Lower leg skin (tissue), 4 donors: Measurements from ENCODE around the gene DAB1. TPM values are rescaled to one million over a fixed set of nuclear protein-coding genes. Genes with fewer than 3 reads are reported as not detected.

Source experiments
- DNase-seq, 2 donors: peaks; one replicate each; pipeline ENCODE4 v3.0.0-alpha.2; 2019; ENCODE audit warnings: low spot score in 2 of 2
- H3K4me3 ChIP-seq: fragments of 200-600 bp; sonication (generic); 2 replicates; pipeline ENCODE4 v1.5.1; 2017; ENCODE audit warnings: mild to moderate bottlenecking, low read depth; ENCODE audit not compliant: poor library complexity, severe bottlenecking
- CTCF ChIP-seq, 3 donors: fragments of 450-650 bp; IDR thresholded peaks; one replicate each; pipeline ENCODE4 v1.5.1; 2016; ENCODE audit warnings: antibody characterized with exemption in 3 of 3, mild to moderate bottlenecking in 3 of 3, moderate library complexity in 2 of 3
- POLR2A ChIP-seq, 2 donors: fragments of 450-650 bp; IDR thresholded peaks; one replicate each; pipeline ENCODE4 v1.6.1; 2016 to 2017; ENCODE audit warnings: antibody characterized with exemption in 2 of 2, mild to moderate bottlenecking in 1 of 2, moderate library complexity in 1 of 2
- WGBS, 2 donors: methylation state at CpG; one replicate each; pipeline ENCODE4 v1.1.5; 2018; 5-methylcytosine and 5-hydroxymethylcytosine counted together
- intact Hi-C: fragments of 100-400 bp; cut with DNase I; formaldehyde crosslinking; loops from one replicate; pipeline ENCODE4 v1.15.0; 2023; ENCODE audit warnings: low total_unique reads
- total RNA-seq, 4 donors: library from RNA; depleted of rRNA; stranded (reverse); fragments of >200 nt; gene quantifications; one replicate each; pipeline ENCODE4 v1.1.0, GENCODE V29; 2016

DAB1 gene
- total RNA-seq, 4 donors from 2014 or later, result 0.58 TPM; not detected in 3

DNA sequence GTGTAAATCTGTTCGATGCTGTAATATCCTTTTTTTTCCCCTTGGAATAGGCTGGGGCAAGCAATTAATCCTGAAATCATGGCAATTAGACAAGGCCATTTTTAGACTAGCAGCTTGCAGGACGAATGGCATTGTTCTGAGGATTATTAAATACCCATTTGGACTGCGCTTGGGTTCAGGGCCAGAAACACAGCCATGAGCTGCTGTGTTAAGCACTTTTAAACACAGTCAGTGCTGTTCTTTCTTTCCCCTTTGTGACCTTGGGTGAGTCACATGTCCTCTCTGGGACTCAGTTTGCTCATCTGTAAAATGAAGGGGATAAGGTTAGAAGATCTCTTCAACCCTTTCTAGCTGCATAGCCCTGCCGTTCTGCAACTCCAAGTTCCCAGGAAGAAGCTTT lies 399.4 kb downstream of the DAB1 start:
- no peak for DNase-seq
- no peak overlapping the region for H3K4me3 ChIP-seq
- TF ChIP-seq POLR2A (IDR thresholded peaks at IDR 0.05) (no peak), CTCF (IDR thresholded peaks at IDR 0.05) (no peak)
- 70 to 79% methylated on average over 4 of the region's 4 CpGs for WGBS, 2 donors
- intact Hi-C loops, result no loop called here

DNA sequence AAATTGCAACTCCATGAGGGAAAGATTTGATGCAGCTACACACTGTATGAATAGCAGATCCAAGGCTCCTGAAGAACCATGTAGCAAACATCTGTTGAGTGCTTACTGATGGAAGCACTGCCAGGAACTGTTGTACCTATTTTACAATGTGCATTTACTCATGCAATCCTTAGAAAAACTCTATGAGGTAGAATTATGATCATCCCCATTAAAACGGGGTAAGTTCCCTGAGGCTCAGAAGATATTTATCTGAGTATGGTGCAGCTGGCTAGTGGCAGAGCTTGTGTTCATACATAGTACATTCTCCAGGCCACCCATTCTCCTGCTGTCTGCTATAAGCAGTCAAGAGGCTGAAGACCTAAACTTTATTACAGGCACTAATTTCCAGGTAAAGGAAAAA lies 403.6 kb downstream of the DAB1 start:
- TF ChIP-seq CTCF (IDR thresholded peaks at IDR 0.05), result no peak
- no peak for TF ChIP-seq POLR2A (IDR thresholded peaks at IDR 0.05)
- H3K4me3 ChIP-seq, result no peak overlapping the region
- intact Hi-C loops, result no loop called here
- WGBS, 2 donors, result 28 to 34% methylated on average over 1 of the region's 1 CpG
- DNase-seq, result no peak

- 64 to 67% methylated on average over 5 of the region's 5 CpGs for WGBS, 2 donors
- H3K4me3 ChIP-seq, result no peak overlapping the region
- intact Hi-C loops, result no loop called here
- DNase-seq, result no peak
- TF ChIP-seq CTCF (IDR thresholded peaks at IDR 0.05) (no peak), POLR2A (IDR thresholded peaks at IDR 0.05) (no peak)
Measured at GRCh38 chr1:57019236-57019839, 404.5 kb downstream of the DAB1 start.

DNA sequence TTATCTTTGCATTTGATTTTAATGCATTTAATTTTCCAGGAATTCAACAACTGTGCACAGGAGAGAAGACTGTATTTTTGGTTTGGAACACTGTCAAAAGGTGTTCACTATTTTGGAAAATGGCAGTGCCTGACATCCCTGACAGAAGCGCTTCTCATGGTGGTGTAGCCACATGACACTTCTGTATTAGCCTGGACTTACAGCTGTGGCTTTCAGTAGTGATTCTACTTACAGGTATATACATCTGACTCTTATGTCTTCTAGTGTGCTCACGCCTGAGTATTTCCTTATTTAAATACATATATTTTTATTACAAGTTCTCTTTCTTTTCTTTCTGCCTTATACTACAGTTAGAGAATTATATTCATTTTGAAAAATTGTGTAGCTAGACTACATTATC lies 405.7 kb downstream of the DAB1 start:
- no peak for DNase-seq
- WGBS, 2 donors, result 87 to 93% methylated on average over 2 of the region's 2 CpGs
- no peak for TF ChIP-seq CTCF (IDR thresholded peaks at IDR 0.05)
- no peak for TF ChIP-seq POLR2A (IDR thresholded peaks at IDR 0.05)
- no peak overlapping the region for H3K4me3 ChIP-seq
- intact Hi-C loops, result no loop called here

GRCh38 chr1:57017717-57018116 lies 406.1 kb downstream of the DAB1 start:
- intact Hi-C loops, result no loop called here
- 83 to 84% methylated on average over 7 of the region's 7 CpGs for WGBS, 2 donors
- H3K4me3 ChIP-seq, result no peak overlapping the region
- no peak for TF ChIP-seq POLR2A (IDR thresholded peaks at IDR 0.05)
- no peak for TF ChIP-seq CTCF (IDR thresholded peaks at IDR 0.05)
- no peak for DNase-seq

DNA sequence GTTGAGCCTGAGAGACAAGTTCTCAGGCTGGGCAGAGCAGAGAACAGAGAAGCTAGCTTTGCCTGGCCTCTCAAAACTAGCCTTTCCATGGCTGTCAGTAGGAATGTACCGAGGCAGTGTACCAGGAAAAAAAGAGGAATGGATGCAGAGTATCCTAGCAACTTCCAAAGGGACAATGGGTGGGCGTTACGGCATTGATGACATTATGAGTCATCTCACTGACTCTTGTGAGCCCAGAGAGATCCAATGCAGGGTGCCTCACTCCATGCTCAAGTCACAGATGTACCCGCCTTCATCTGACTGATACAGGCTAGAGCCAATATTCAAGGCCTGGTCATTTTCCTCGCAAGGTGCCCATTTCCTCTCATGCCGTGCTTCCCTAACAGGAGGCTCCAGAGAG lies 406.7 kb downstream of the DAB1 start:
- intact Hi-C loops, result no loop called here
- H3K4me3 ChIP-seq, result no peak overlapping the region
- no peak for TF ChIP-seq CTCF (IDR thresholded peaks at IDR 0.05)
- no peak for TF ChIP-seq POLR2A (IDR thresholded peaks at IDR 0.05)
- DNase-seq, result no peak
- 80 to 87% methylated on average over 6 of the region's 6 CpGs for WGBS, 2 donors
